ENCODE data around the gene NEU1. TPM values are rescaled to one million over a fixed set of nuclear protein-coding genes. Genes with fewer than 3 reads are reported as not detected.
"Not testable (repeated sequence)": the region's sequence is repeated elsewhere in the genome, so short reads cannot be mapped to it uniquely, and the experiment has no call there.

NEU1 gene
- polyA plus RNA-seq, 2 of the 4 experiments (the other 2 are of a cell fraction): 15.8 to 19.2 TPM

DNA sequence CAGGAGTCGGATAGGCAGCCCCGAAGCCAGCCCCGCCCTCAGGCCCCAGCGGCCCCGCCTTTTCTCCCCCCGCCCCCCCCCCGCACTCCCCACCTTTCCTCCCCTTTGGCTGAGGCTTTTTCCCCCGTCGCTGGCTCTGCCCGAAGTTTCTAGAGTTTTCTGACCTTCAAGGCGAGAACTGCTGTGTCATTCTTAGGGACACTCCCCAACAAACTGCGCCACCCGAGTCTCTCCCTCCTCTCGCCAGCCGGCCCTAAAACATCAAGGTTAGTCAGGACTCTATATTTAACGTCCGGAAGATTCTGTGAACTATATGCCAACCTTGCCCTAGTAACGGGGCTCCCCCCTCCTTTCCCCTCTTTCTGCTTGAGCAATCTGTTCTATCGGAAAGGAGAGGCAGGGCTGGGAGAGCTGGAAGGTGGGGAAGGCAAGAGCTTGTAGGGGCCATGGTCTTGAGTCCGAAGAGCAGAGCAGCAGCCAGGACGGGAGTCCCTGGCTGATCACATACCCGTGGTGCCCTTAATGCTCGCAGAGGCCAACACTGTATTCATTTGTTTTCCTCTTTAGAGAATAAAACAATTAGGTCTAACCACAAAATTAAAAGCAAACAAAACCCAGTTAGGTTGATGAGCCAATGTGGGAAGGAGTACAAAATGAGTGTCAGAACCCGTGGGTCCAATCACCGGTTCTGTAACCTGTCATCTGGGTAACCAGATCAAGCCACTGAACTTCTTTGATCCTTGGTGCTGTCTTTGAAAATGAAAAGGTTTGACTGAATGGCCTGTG lies 40.4 kb downstream of the NEU1 start:
- ChIA-PET CTCF (interaction anchor here (0.6 to 1.4 kb wide), 6 partner anchors 9 to 284 kb away, joined by 3 to 5 read pairs (median 4); partner anchors contain the start of genes LSM2 and VARS1), POLR2A (interaction anchor here (0.7 to 1.0 kb wide), 3 partner anchors 12 to 26 kb away, joined by 3 to 7 read pairs (median 4); partner anchors contain the start of gene VARS1)
- peak overlapping the region; percentile 94 for H3K4me2 ChIP-seq
- peaks cover 58% of the 10 kb centered on the region for H3K4me1 ChIP-seq
- peak overlapping the region; percentile 87 to 97 for H3K27ac ChIP-seq
- TF ChIP-seq ZSCAN20 (CRISPR knock-in tag; IDR thresholded peaks at IDR 0.05) (no peak), RARB (CRISPR knock-in tag; IDR thresholded peaks at IDR 0.05) (no peak), SMC3 (IDR thresholded peaks at IDR 0.05) (0 out of 3 replicates have a peak, but pooled peaks have one; percentile 5), MAFK (IDR thresholded peaks at IDR 0.05; ENCODE audit: partially characterized antibody) (peak; percentile 93), POLR2A (IDR thresholded peaks at IDR 0.05; ENCODE audit: low read length) (peak; percentile 21), JUN (IDR thresholded peaks at IDR 0.05) (peak; percentile 35 to 57; a peak in 2 of 5 replicates), MAZ (IDR thresholded peaks at IDR 0.05; ENCODE audit: borderline replicate concordance, low read depth, low read length) (no peak), NFE2L2 (conservative IDR thresholded peaks at IDR 0.05; ENCODE audit: low read length) (peak; percentile 88), ESRRA (IDR thresholded peaks at IDR 0.05; ENCODE audit: borderline replicate concordance, low read length) (0 out of 2 replicates have a peak, but pooled peaks have one; percentile 34), CEBPB (IDR thresholded peaks at IDR 0.05) (peak in 1 of 2 experiments; percentile 46; a peak in 2 of 4 replicates), SREBF2 (IDR thresholded peaks at IDR 0.05) (no peak), JUNB (IDR thresholded peaks at IDR 0.05) (no peak), TFCP2L1 (CRISPR knock-in tag; IDR thresholded peaks at IDR 0.05) (no peak), CBX8 (IDR thresholded peaks at IDR 0.05) (no peak), ZFP36 (IDR thresholded peaks at IDR 0.05; ENCODE audit: borderline replicate concordance, partially characterized antibody) (no peak), NR3C1 (IDR thresholded peaks at IDR 0.05) (no peak)
- TF ChIP-seq, protein P1, sequence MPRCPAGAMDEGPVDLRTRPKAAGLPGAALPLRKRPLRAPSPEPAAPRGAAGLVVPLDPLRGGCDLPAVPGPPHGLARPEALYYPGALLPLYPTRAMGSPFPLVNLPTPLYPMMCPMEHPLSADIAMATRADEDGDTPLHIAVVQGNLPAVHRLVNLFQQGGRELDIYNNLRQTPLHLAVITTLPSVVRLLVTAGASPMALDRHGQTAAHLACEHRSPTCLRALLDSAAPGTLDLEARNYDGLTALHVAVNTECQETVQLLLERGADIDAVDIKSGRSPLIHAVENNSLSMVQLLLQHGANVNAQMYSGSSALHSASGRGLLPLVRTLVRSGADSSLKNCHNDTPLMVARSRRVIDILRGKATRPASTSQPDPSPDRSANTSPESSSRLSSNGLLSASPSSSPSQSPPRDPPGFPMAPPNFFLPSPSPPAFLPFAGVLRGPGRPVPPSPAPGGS (IDR thresholded peaks at IDR 0.05): 0 out of 3 replicates have a peak, but pooled peaks have one; percentile 10
- TF ChIP-seq, protein P2, sequence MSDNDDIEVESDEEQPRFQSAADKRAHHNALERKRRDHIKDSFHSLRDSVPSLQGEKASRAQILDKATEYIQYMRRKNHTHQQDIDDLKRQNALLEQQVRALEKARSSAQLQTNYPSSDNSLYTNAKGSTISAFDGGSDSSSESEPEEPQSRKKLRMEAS (IDR thresholded peaks at IDR 0.05): peak; percentile 45
- TF ChIP-seq, protein P3, sequence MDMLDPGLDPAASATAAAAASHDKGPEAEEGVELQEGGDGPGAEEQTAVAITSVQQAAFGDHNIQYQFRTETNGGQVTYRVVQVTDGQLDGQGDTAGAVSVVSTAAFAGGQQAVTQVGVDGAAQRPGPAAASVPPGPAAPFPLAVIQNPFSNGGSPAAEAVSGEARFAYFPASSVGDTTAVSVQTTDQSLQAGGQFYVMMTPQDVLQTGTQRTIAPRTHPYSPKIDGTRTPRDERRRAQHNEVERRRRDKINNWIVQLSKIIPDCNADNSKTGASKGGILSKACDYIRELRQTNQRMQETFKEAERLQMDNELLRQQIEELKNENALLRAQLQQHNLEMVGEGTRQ (IDR thresholded peaks at IDR 0.05): no peak
- H3K9me3 ChIP-seq: no peaks in the 10 kb centered on the region
- WGBS (ENCODE audit: missing lambda C conversion rate): 5% methylated on average over 18 of the region's 25 CpGs
- ATAC-seq (peak; percentile 52 to 57), FAIRE-seq (no peak), DNase-seq (ENCODE audit: low read depth in 1 of 2, low spot score in 1 of 2) (peak; percentile 32 to 87)
- peak overlapping the region; percentile 39 for H3K4me3 ChIP-seq

DNA sequence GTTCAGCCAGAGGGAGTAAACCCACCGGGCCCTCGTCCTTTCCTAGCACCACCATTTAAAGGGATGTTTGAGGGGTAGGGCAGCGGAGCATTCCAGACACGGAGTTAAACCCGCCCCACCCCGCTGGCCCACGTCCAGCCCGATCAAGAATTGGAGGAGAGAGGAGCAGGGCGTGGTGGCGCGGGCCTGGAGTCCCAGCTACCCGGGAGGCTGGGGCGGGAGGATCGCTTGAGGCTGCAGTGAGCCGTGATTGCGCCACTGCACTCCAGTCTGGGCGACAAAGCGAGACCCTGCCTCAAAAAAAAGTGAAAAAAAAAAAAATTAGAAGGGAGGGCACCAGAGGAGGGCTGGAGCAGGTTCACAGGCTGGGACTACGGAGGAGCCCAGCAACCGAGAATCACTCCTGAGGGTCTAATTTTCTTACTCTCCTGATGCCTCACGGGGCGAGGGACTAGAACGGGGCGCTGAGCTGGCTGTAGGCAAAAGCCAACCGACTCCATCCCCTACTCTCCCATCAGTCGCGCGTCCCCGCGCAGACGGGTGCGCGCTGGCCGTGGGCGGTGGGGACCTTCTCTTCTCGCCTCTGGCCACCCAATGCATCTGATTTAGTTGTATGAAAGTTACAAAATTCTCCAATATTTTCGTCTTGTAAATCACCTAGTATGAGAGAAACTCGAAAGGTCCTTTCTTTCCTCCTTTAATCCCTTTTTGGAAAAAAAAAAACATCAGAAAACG lies 41.2 kb downstream of the NEU1 start:
- Histone ChIP-seq H3K9me3 (no peaks in the 10 kb centered on the region), H3K4me1 (peaks cover 56% of the 10 kb centered on the region), H3K4me2 (peak overlapping the region; percentile 94), H3K4me3 (peak overlapping the region; percentile 39), H3K27ac (peak overlapping the region; percentile 87 to 97)
- 4% methylated on average over 31 of the region's 39 CpGs for WGBS (ENCODE audit: missing lambda C conversion rate)
- CTCF ChIA-PET: interaction anchor here (0.6 to 1.6 kb wide), 6 partner anchors 9 to 283 kb away, joined by 3 to 5 read pairs (median 4); partner anchors contain the start of genes LSM2 and VARS1
- DNase-seq (ENCODE audit: low read depth in 1 of 2, low spot score in 1 of 2): peak; percentile 30 to 71
- TF ChIP-seq NPAS2 (CRISPR knock-in tag; IDR thresholded peaks at IDR 0.05; ENCODE audit: borderline replicate concordance) (no peak), JUN (IDR thresholded peaks at IDR 0.05) (0 out of 5 replicates have a peak, but pooled peaks of 1 of the 2 experiments have one; percentile 9), CEBPB (IDR thresholded peaks at IDR 0.05) (peak; percentile 9 to 39; a peak in 1 of 4 replicates), ZC3H11A (IDR thresholded peaks at IDR 0.05) (no peak)
- FAIRE-seq: no peak
- peak; percentile 48 to 63; a peak in 5 of 6 replicates for ATAC-seq
- POLR2A ChIA-PET: interaction anchor here (0.7 to 1.0 kb wide), 3 partner anchors 13 to 26 kb away, joined by 3 to 7 read pairs (median 4); partner anchors contain the start of gene VARS1

DNA sequence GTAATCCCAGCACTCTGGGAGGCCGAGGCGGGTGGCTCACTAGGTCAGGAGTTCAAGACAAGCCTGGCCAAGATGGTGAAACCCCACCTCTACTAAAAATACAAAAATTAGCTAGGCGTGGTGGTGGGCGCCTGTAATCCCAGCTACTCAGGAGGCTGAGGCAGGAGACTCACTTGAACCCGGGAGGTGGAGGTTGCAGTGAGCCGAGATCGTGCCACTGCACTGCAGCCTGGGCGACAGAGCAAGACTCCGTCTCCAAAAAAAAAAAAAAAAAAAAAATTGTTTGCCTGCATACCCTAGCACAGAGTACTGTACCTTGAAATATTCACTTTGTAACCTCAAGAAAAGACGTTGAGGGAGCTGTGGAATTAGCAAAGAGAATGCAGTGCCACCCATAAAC lies 42.2 kb downstream of the NEU1 start:
- Histone ChIP-seq H3K27ac (peak overlapping the region; percentile 53 to 87; a peak in 4 of 6 replicates), H3K4me1 (peaks cover 50% of the 10 kb centered on the region), H3K4me2 (peak overlapping the region; percentile 94)
- H3K4me3 ChIP-seq; POLR2A ChIA-PET; FAIRE-seq; ATAC-seq; H3K9me3 ChIP-seq; DNase-seq (ENCODE audit: low read depth in 1 of 2, low spot score in 1 of 2): not testable (repeated sequence)
- WGBS (ENCODE audit: missing lambda C conversion rate): 66% methylated on average over 10 of the region's 10 CpGs
- CTCF ChIA-PET: interaction anchor here (1.6 to 1.8 kb wide), 2 partner anchors 10 to 90 kb away, joined by 3 to 6 read pairs; no protein-coding TSS in a partner anchor

Measured in A549 (cell line).